Upper lobe of left lung (tissue), 4 donors: ENCODE results near the gene NINJ2.

Experiments
- EP300 ChIP-seq, 4 donors: sonication (generic); formaldehyde crosslinking; IDR thresholded peaks; one replicate each; pipeline ENCODE4 v1.5.1; 2017; ENCODE audit warnings: antibody characterized with exemption in 4 of 4, control low read depth in 2 of 4
- POLR2A ChIP-seq, 4 donors: fragments of 450-650 bp; IDR thresholded peaks; one replicate each; pipeline ENCODE4 v1.5.1; 2016 to 2017; ENCODE audit warnings: antibody characterized with exemption in 4 of 4, mild to moderate bottlenecking in 2 of 4
- TF ChIP-seq, protein P1 (sequence below), 6 experiments: fragments of 450-650 bp in 4 of 6; fragments of 200-600 bp in 2 of 6; sonication (generic) in 2 of 6; IDR thresholded peaks; one replicate each; pipeline ENCODE4 v1.5.1; 2016 to 2019; ENCODE audit warnings: antibody characterized with exemption in 6 of 6

DNA sequence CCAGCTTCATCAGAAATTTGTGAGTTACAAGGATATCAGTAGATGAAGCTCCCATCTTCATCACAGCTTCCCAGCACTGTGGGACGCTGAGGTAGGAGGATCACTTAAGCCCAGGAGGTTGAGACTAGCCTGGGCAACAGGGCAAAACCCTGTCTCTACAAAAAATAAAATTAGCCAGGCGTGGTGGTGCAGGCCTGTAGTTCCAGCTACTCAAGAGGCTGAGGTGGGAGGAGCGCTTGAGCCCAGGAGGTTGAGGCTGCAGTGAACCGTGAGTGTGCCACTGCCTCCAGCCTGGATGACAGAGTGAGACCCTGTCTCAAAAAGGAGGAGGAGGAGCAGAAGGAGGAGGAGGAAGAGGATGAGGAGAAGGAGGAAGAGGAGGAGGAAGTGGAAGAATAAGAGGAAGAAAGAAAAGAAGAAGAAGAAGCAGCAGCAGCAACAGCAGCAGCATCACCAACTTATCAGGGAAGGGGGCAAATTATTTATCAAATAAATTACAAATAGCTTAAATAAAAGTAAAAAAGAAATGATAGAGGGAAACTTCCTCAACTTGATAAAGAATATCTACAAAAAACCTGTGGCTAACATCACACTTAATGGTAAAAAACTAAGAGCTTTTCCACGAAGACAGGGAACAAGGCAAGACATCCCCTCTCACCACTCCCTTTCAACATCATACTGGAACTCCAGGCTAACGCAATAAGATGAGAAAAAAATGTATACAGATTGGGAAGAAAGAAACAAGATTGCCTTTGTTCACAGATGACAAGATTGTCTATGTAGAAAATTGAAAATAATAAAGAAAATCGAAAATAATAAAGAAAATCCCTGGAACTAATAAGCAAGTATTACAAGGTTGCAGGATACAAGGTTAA, 69.6 kb downstream of the NINJ2 start:
- TF ChIP-seq, protein P1, sequence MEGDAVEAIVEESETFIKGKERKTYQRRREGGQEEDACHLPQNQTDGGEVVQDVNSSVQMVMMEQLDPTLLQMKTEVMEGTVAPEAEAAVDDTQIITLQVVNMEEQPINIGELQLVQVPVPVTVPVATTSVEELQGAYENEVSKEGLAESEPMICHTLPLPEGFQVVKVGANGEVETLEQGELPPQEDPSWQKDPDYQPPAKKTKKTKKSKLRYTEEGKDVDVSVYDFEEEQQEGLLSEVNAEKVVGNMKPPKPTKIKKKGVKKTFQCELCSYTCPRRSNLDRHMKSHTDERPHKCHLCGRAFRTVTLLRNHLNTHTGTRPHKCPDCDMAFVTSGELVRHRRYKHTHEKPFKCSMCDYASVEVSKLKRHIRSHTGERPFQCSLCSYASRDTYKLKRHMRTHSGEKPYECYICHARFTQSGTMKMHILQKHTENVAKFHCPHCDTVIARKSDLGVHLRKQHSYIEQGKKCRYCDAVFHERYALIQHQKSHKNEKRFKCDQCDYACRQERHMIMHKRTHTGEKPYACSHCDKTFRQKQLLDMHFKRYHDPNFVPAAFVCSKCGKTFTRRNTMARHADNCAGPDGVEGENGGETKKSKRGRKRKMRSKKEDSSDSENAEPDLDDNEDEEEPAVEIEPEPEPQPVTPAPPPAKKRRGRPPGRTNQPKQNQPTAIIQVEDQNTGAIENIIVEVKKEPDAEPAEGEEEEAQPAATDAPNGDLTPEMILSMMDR (IDR thresholded peaks at IDR 0.05): no peak
- TF ChIP-seq POLR2A (IDR thresholded peaks at IDR 0.05) (no peak), EP300 (IDR thresholded peaks at IDR 0.05) (no peak)
